GM21717 (cell line): ENCODE results near the gene DNASE1.
"Not testable (repeated sequence)": the region's sequence is repeated elsewhere in the genome, so short reads cannot be mapped to it uniquely, and the experiment has no call there.

Experiments
- ATAC-seq: cut with Tn5 transposase; IDR thresholded peaks from one replicate; pipeline ENCODE4 v1.9.1; 2021; ENCODE audit warnings: mild to moderate bottlenecking, moderate library complexity; ENCODE audit not compliant: unreplicated experiment

DNASE1 gene

GRCh38 chr16:3654249-3654991 lies at the start of gene DNASE1:
DNASE1 (plus strand) TSS chr16:3654691; CDS start chr16:3655374, 683 bp downstream.
- ATAC-seq: no peak

- ATAC-seq: no peak
These were observed 48.0 kb upstream of the DNASE1 start for GRCh38 chr16:3606441-3606840.

- ATAC-seq: no peak
These were observed 47.3 kb upstream of the DNASE1 start for GRCh38 chr16:3607161-3607560.

GRCh38 chr16:3607634-3608033 lies 46.9 kb upstream of the DNASE1 start:
- ATAC-seq: no peak

- ATAC-seq: no peak
These were observed 46.4 kb upstream of the DNASE1 start for GRCh38 chr16:3608069-3608468.

GRCh38 chr16:3608976-3609375 lies 45.5 kb upstream of the DNASE1 start:
- ATAC-seq: not testable (repeated sequence)

GRCh38 chr16:3609895-3610697 lies 44.4 kb upstream of the DNASE1 start:
- ATAC-seq: no peak

GRCh38 chr16:3610698-3611145 lies 43.8 kb upstream of the DNASE1 start:
- ATAC-seq: no peak

- peak; percentile 68 for ATAC-seq
These were observed 43.1 kb upstream of the DNASE1 start, which contains the start of gene SLX4 for GRCh38 chr16:3611146-3611975. SLX4 (minus strand) TSS chr16:3611606; CDS start chr16:3608964, 2,642 bp downstream.

- no peak for ATAC-seq
These were observed 41.7 kb upstream of the DNASE1 start for GRCh38 chr16:3612510-3613466.

- no peak for ATAC-seq
These were observed 35.7 kb upstream of the DNASE1 start for GRCh38 chr16:3618769-3619141.

GRCh38 chr16:3623642-3624041 lies 30.8 kb upstream of the DNASE1 start:
- ATAC-seq: no peak

- no peak for ATAC-seq
These were observed 29.2 kb upstream of the DNASE1 start for GRCh38 chr16:3625331-3625730.

- no peak for ATAC-seq
These were observed 28.4 kb upstream of the DNASE1 start for GRCh38 chr16:3625911-3626732.

- no peak for ATAC-seq
These were observed 17.0 kb upstream of the DNASE1 start for GRCh38 chr16:3637371-3637923.

- no peak for ATAC-seq
These were observed 15.4 kb upstream of the DNASE1 start for GRCh38 chr16:3638916-3639644.

GRCh38 chr16:3640207-3640606 lies 14.3 kb upstream of the DNASE1 start:
- ATAC-seq: no peak
